NCI-H82 treated with DMSO at 0.1 percent for 48 hours (cell line): ENCODE results near the gene PRDM13.

Experiments used
- DNase-seq: peaks from one replicate; lab custom pipeline; 2025; ENCODE audit not compliant: unreplicated experiment; lab: John Stamatoyannopoulos, UW

The PRDM13 gene

DNA sequence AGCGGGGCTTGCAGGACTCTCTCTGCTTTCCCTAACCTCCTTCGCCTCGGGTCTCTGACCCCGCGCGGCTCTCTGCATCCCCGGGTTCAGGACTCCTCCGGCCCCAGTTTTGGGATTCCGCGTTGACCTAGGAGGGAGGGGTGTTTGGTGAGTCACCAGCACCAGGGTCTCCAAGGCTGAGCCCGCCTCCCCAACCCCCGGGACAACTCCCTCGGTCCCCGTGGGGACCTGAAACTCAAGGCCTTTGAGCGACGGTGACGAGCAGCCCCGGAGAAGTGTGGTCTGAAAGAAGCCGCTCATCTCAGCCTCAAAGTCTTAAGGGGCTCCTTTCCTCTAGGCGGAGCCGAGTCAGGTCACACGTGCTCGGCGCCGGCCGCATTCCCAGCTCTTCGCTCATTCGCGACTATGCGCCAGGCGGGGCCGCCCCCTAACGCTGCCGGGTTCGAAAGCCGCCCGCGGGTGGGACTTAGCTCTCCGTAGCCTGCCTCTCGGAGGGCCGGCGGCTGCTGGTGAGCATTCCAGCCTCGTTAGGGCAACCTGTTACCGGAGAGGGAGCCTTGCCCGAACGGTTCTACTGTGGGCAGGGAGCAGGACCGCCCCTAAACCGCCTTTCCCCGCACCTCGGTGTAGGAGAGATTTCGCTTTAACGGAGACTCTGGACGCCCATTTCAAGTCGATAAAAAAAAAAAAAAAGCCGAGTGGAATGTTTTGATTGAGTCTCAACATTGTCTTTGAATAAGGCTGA is 3.0 kb upstream of the PRDM13 start:
- DNase-seq, result no peak

DNA sequence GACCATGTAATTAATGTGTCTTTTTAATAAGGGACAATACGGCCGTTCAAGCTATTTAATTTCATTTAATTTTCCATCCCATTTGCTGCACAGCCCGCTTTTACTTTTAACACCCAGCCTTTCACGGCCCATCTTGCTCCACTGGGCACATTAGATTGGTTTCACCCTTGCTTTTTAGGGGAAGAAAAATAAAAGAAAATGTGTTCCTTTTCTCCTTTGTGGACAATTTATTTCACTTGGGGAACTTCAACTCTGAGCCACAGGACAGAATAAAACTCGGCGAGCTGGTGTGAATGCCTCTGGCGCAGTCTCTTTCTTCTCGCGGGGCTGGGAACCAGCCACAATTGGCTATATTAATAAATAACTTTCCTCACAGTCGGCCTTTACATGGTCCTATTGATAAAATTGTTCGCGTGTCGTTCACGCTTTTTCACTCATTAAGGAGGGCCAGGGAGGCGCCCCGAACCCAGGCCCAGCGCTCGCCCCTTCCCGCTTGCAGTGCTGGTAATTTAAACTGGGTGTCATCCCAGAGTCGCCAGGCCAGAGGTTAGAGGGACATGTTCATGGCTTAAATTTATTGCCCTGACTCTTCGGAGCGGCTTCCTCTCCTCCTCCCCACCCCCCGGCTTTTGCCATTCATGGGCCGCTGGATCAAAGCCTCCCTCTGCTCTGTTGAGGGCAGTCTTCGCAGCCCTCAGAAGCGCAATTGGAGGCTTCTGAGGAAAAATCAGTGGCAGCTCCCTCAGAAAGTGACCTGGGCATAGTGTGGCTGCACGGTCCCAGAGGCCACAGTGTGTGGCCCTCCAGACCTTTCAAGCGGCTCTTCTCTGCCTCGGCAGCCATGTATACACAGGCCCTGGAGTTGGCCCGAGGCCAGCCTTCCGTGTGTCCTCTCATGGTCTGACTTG is 2.2 kb upstream of the PRDM13 start:
- no peak for DNase-seq

DNA sequence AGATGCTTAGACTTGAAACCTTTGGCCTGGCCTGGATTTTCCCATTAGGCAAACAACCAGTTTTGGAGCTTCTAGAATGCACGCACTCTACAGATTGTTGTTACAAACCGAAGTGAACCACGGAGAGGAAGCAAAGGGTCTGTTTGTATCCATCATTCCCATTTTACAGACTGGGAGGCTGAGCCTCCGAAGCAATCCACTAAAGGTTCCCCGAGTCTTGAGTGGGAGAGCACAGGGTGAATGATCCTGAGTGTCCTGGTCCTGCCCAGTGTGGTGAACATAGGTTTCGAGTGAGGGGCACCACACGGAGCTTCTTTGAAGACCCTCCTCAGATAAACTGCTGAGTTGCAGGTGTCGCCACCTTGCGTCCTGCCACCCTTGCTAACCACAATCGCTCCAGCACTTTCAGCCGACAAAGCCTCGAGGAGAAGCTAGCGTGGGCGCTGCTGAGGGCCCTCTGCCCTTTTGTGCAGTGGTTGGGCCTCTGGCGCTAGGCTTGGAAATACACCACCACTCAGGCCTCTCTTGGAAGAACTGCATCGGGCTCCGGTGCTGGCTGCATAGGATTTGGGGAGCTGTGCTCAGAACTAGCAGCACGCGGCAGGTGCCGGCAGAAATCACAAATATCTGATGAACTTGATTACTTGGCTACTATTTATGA is 1.4 kb upstream of the PRDM13 start:
- DNase-seq, result no peak

DNA sequence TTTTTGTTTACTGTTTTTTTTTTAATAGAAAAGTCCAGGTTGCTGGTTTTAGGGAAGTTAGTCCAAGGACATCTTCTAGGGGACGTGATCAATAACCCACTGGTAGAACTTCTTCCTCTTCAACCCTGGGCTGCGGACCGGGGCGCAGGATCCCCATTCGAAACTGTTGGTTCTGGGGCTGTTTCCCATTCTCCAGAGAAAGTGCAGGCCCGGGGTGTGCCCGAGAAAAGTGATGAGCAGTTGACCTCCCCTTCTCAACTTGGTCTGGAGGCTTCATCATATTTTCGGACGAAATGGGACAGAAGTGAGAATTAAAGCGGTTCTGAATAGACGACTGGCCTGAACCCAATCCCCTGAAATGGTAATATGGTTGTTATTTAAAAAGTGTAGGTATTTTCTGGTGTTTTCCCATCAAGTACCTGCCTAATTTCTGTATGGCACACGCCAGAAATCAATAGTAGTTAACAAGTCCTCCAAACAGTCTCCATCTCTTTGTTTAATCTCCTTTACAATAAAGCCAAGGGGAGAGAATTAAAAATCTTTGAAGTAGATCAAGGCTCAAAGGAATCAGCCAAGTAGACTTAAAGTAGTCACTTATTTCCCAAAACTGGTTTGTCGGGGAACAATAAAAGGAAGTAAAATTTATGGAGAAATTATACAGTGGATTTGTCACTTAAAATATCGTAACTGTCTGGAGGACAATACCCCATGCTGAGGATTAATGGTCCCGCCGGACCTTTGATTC is 550 bp upstream of the PRDM13 start:
- no peak for DNase-seq

GRCh38 chr6:99607416-99608036 is 893 bp downstream of the PRDM13 start:
- DNase-seq, result no peak

DNA sequence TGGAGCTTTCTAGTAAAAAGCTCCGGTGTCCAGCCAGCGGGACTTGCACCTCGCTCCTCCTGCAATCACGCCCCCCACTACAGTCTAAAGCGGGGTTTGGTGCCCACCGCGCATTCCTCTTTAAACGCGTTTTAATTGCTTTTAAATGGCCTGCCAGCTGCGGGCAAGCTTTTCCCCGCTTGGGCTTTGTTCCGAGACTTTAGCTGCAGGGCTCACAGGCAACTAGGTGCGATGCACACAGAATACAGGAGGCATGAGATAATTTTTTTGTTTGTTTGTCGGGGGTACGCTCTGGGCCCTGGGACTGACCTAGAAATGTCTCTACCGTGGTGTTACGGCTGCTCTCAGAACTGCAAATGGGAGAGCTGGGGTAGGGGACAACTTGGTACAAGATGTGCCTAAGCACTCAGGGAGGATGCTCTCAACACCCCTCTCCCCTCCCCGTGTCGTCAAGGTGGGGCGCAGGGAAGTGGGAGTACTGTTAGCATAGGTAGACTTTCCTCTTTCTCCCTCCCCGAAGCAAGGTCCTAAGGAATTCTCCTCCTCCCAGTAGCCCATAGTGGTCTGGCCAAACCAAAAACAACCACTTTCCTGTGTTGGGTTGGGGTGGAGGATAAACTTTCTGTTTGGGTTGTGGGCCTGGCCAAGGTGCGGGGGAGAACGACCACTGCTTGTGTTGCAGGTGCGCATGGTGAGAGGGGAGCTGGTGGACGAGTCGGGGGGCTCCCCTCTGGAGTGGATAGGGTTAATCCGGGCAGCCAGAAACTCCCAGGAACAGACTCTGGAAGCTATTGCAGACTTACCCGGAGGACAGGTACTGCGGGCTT is 1.6 kb downstream of the PRDM13 start:
- DNase-seq, result no peak

DNA sequence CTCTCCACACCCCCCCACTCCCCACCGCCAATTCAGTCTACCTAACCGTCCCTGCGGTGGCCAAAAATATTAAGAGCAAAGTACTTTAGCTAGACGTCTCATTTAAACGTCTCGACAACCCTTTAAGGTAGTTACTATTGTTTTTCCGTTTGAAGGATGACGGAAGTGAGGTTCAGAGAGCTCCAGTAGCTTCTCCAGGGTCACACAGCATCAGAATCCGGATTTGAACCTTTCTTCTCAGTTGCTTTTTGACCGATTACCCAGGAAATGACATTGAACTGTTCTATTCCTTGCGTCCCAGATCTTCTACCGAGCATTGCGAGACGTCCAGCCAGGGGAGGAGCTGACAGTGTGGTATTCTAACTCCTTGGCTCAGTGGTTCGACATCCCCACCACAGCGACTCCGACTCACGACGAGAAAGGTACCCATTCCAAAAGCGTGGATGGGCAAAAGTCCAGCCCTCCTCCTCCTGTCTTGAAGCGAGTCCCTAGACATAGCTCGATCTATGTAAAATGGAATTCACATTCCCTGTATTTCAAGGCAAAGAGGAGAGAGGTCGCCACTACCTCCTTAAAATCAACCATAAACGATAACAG is 2.4 kb downstream of the PRDM13 start:
- no peak for DNase-seq

DNA sequence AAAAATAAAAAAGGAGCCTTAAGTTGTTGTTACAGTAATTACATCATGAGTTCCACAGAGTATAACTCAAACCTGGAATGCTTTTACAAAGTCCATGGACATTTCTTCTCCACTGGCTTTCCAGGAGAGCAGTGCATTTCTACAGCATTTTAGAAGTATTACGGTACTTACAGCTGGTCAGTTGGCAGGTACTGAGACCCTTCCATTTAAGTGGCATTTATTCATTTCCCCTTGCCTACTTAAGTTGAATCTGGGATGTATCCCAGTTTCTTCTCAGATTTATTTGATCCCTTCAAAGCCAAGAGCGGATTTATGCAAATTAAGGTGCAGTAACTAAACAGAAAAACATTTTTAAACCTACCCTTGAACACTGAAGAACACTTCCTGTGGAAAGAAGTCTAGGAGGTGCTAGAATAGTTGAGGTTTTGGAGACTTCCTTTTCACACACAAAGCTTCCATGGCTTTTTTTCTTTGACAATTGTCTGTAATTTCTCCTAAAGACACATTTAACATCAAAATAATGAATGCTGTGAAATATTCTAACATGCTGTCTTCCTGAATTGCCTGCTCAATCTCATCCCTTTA is 3.4 kb downstream of the PRDM13 start:
- no peak for DNase-seq

DNA sequence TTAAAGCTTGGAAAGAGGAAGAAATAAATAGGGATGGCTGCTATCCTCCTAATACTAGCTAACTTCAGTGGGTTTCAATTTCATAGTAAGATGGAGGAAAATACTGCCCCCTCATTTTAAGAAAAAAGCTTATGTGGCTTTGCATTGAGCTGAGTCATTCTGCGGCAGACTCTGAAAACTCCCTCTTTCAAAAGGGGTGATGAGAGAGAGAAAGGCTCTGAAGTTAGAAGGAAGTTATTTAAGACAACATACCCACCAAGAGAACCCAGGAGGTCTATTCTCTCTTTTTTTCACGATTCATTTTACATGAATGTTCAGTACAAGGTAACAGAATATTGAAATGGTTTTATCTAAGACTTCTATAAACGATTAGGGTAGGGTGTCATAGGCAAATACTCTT is 4.5 kb downstream of the PRDM13 start:
- DNase-seq, result no peak

DNA sequence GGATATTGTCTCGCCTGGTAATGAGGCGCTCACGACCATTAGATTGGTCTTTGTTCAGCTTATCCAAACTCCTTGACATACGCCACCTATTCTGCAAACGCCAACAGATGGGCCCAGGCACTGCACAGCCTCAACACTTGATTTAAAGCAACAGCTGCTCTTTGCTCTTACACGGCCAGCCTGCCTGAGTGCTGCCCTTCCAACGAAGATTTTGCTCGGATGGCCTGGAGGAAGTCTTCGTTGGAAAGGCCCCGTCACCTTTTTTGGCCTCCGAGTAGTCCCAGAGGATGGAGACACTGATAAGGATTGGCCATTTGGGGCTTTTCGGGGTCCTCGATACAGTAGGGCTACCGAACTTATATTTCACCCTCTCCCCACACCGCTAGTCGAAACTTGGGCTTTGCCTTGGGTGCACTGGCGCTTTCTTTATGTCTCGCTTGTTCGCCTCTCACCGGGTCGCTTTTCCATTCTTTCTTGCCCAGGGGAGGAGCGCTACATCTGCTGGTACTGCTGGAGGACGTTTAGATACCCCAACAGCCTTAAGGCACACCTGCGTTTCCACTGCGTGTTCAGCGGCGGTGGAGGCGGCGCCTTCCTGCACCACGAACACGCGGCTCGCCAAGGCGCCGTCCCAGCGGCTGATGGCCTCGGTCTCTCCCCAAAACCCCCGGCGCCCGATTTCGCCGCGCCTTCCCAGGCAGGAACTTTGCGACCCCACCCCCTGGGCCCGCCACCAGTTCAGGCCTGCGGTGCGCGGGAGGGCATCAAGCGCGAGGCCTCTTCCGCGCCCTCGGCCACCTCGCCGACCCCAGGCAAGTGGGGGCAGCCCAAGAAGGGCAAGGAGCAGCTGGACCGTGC is 6.1 kb downstream of the PRDM13 start:
- peak; percentile 56 for DNase-seq

GRCh38 chr6:99613409-99613704 is 6.7 kb downstream of the PRDM13 start:
- no peak for DNase-seq

GRCh38 chr6:99613705-99614429 is 7.2 kb downstream of the PRDM13 start:
- no peak for DNase-seq

DNA sequence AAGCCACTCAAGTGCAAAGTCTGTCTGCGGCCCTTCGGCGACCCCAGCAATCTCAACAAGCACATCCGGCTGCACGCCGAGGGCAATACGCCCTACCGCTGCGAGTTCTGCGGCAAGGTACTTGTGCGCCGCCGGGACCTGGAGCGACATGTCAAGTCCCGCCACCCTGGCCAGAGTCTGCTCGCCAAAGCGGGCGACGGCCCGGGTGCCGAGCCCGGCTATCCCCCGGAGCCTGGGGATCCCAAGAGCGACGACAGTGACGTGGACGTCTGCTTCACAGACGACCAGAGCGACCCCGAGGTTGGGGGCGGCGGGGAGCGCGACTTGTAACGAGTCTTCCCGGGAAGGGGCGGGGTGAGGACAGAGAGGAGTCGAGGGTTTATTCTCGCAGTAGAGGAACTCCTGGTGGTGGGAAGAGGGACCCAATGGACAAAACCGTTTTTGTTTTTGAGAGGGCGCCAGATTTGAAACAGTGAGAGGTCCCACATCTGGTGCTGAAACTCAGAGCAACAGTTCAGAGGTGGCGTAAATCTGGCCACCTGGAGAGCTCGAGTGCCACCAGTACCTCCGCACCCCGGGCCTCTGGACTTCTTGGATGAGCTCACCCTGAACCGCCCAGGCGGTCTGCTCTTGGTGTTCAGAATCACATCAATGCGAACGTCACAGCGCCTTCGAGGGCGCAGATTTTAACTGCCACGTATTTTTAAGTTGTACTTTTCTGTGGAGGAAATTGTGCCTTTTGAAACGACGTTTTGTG is 8.0 kb downstream of the PRDM13 start:
- no peak for DNase-seq

- no peak for DNase-seq
These were observed 10.5 kb downstream of the PRDM13 start for GRCh38 chr6:99617131-99617530.

DNA sequence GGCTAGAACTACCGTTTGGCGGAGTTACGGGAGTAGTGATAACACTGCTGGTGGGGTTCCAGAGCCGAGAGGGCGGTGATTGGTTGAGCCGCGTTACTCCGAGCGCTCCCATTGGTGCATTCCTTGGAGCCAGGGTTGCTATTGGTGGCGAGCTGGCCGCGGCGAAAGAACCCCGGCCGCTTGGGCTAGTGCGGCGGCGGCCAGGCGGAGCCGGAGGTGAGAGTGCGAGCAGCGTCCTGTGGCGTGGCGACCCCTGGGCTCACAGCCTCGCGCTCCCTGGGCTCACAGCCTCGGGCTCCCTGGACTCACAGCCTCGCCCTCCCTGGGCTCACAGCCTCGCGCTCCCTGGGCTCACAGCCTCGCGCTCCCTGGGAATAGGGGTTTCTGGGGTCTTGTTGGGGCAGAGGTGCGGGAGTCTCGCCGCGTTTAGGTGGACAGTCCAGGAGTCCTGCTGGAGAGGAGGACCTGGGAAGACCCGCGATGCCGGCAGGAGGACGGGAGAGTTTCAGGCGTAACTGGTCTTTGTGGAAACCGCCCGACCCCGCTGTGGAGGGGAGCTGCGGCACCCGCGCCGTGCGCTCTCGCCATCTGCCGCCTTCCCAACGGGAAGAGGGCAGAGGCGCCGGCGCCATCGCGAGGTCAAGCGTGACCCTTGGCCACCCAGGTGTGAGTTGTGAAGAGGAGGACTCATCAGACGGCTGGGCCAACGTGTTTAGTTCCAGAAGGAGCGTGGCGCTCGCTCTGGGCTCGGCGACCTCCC is 12.2 kb downstream of the PRDM13 start:
- DNase-seq, result no peak

- DNase-seq, result no peak
These were observed 12.8 kb downstream of the PRDM13 start for GRCh38 chr6:99619409-99619762.
